HepG2 (cell line): ENCODE measurements around the gene RNF40. TPM values are rescaled to one million over a fixed set of nuclear protein-coding genes. Genes with fewer than 3 reads are reported as not detected.

Experiments used
- AHR ChIP-seq: IDR thresholded peaks from 2 replicates; pipeline ENCODE4 v1.6.1; 2018; ENCODE audit warnings: missing genetic modification reagents, missing compliant biosample characterization
- ATAD3A ChIP-seq: sonication (generic); formaldehyde crosslinking; IDR thresholded peaks from 2 replicates; pipeline ENCODE4 v1.4.0; 2020; ENCODE audit warnings: missing genetic modification reagents
- GMEB2 ChIP-seq: IDR thresholded peaks from 2 replicates; pipeline ENCODE4 v1.6.1; 2016; ENCODE audit warnings: missing biosample characterization, missing genetic modification reagents, low read depth
- HIVEP1 ChIP-seq: sonication (generic); formaldehyde crosslinking; IDR thresholded peaks from 2 replicates; pipeline ENCODE4 v1.4.0; 2020; ENCODE audit warnings: mild to moderate bottlenecking, missing genetic modification reagents
- HOXA5 ChIP-seq: sonication (generic); formaldehyde crosslinking; IDR thresholded peaks from 2 replicates; pipeline ENCODE4 v1.4.0; 2020; ENCODE audit warnings: missing genetic modification reagents
- KDM5B ChIP-seq: sonication (generic); formaldehyde crosslinking; IDR thresholded peaks from 2 replicates; pipeline ENCODE4 v1.4.0; 2020; ENCODE audit warnings: missing genetic modification reagents, mild to moderate bottlenecking, borderline replicate concordance
- MBNL3 ChIP-seq: fragments of 250-450 bp; sonication (Bioruptor Pico); conservative IDR thresholded peaks from 2 replicates; pipeline ENCODE4 v1.8.0; 2022; ENCODE audit warnings: mild to moderate bottlenecking, inconsistent platforms
- REXO4 ChIP-seq: sonication (generic); formaldehyde crosslinking; IDR thresholded peaks from 2 replicates; pipeline ENCODE4 v1.8.0; 2022; ENCODE audit warnings: missing genetic modification reagents, mild to moderate bottlenecking, borderline replicate concordance
- ZNF124 ChIP-seq: sonication (generic); formaldehyde crosslinking; IDR thresholded peaks from 2 replicates; pipeline ENCODE4 v1.4.0; 2020; ENCODE audit warnings: missing genetic modification reagents
- ZNF224 ChIP-seq: sonication (generic); formaldehyde crosslinking; IDR thresholded peaks from 2 replicates; pipeline ENCODE4 v1.5.0; 2020; ENCODE audit warnings: mild to moderate bottlenecking, missing genetic modification reagents
- ZNF576 ChIP-seq: sonication (generic); formaldehyde crosslinking; IDR thresholded peaks from 2 replicates; pipeline ENCODE4 v1.4.0; 2020; ENCODE audit warnings: mild to moderate bottlenecking, missing genetic modification reagents
- ZNF746 ChIP-seq: sonication (generic); formaldehyde crosslinking; IDR thresholded peaks from 2 replicates; pipeline ENCODE4 v1.8.0; 2022; ENCODE audit warnings: mild to moderate bottlenecking, missing genetic modification reagents
- ZNF780A ChIP-seq: sonication (generic); formaldehyde crosslinking; IDR thresholded peaks from 2 replicates; pipeline ENCODE4 v1.8.0; 2022; ENCODE audit warnings: mild to moderate bottlenecking, missing genetic modification reagents, moderate library complexity
- ZSCAN31 ChIP-seq: sonication (generic); formaldehyde crosslinking; IDR thresholded peaks from 2 replicates; pipeline ENCODE4 v1.5.0; 2020; ENCODE audit warnings: low read depth, mild to moderate bottlenecking, missing genetic modification reagents
- polyA plus RNA-seq, 8 experiments: library from polyadenylated mRNA; depleted of rRNA in 3 of 8; stranded (reverse) in 7 of 8; unstranded in 1 of 8; fragments of >200 nt; fragmentation: Illumina TruSeq in 4 of 8; extraction: Trizol in 4 of 8; gene quantifications; 2 replicates each; pipeline versions ENCODE4 v1.2.1 to v1.2.3, GENCODE V29; 2011 to 2016; ENCODE audit warnings: low read depth in 4 of 8, missing spikeins in 1 of 8, mixed read lengths in 1 of 8; ENCODE audit not compliant: insufficient read depth in 1 of 8
- total RNA-seq, 5 experiments: library from RNA; depleted of rRNA; stranded (reverse); fragments of >200 nt; fragmentation: Illumina TruSeq; extraction: Trizol; gene quantifications; 2 replicates each; pipeline ENCODE4 v1.2.3, GENCODE V29; 2016; ENCODE audit warnings: low read depth in 1 of 5
- TF ChIP-seq, protein P1 (sequence below): sonication (generic); formaldehyde crosslinking; IDR thresholded peaks from 2 replicates; pipeline ENCODE4 v1.5.0; 2020; ENCODE audit warnings: mild to moderate bottlenecking, missing genetic modification reagents, borderline replicate concordance
- TF ChIP-seq, protein P2 (sequence below): sonication (generic); formaldehyde crosslinking; IDR thresholded peaks from 2 replicates; pipeline ENCODE4 v1.5.0; 2020; ENCODE audit warnings: mild to moderate bottlenecking, missing genetic modification reagents
- TF ChIP-seq, protein P3 (sequence below): sonication (generic); formaldehyde crosslinking; IDR thresholded peaks from 2 replicates; pipeline ENCODE4 v1.4.0; 2020; ENCODE audit warnings: missing genetic modification reagents

RNF40 gene
- total and polyA plus RNA-seq, 2 of the 13 experiments (the other 11 are each of a cell fraction or from before 2014, with no cell fraction given): 84.0 to 85.6 TPM

- TF ChIP-seq, protein P1, sequence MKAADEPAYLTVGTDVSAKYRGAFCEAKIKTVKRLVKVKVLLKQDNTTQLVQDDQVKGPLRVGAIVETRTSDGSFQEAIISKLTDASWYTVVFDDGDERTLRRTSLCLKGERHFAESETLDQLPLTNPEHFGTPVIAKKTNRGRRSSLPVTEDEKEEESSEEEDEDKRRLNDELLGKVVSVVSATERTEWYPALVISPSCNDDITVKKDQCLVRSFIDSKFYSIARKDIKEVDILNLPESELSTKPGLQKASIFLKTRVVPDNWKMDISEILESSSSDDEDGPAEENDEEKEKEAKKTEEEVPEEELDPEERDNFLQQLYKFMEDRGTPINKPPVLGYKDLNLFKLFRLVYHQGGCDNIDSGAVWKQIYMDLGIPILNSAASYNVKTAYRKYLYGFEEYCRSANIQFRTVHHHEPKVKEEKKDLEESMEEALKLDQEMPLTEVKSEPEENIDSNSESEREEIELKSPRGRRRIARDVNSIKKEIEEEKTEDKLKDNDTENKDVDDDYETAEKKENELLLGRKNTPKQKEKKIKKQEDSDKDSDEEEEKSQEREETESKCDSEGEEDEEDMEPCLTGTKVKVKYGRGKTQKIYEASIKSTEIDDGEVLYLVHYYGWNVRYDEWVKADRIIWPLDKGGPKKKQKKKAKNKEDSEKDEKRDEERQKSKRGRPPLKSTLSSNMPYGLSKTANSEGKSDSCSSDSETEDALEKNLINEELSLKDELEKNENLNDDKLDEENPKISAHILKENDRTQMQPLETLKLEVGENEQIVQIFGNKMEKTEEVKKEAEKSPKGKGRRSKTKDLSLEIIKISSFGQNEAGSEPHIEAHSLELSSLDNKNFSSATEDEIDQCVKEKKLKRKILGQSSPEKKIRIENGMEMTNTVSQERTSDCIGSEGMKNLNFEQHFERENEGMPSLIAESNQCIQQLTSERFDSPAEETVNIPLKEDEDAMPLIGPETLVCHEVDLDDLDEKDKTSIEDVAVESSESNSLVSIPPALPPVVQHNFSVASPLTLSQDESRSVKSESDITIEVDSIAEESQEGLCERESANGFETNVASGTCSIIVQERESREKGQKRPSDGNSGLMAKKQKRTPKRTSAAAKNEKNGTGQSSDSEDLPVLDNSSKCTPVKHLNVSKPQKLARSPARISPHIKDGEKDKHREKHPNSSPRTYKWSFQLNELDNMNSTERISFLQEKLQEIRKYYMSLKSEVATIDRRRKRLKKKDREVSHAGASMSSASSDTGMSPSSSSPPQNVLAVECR: peak; percentile 96
- peak; percentile 87 for TF ChIP-seq HOXA5
- TF ChIP-seq ZNF576 (CRISPR knock-in tag): peak; percentile 69; the same call in 1 of the 2 replicates
- TF ChIP-seq HIVEP1: peak; percentile 75
- peak; percentile 98 for TF ChIP-seq KDM5B (CRISPR knock-in tag)
- TF ChIP-seq ATAD3A (CRISPR knock-in tag): no peak
- peak; percentile 83; the same call in 1 of the 2 replicates for TF ChIP-seq ZNF746 (CRISPR knock-in tag)
- TF ChIP-seq, protein P2, sequence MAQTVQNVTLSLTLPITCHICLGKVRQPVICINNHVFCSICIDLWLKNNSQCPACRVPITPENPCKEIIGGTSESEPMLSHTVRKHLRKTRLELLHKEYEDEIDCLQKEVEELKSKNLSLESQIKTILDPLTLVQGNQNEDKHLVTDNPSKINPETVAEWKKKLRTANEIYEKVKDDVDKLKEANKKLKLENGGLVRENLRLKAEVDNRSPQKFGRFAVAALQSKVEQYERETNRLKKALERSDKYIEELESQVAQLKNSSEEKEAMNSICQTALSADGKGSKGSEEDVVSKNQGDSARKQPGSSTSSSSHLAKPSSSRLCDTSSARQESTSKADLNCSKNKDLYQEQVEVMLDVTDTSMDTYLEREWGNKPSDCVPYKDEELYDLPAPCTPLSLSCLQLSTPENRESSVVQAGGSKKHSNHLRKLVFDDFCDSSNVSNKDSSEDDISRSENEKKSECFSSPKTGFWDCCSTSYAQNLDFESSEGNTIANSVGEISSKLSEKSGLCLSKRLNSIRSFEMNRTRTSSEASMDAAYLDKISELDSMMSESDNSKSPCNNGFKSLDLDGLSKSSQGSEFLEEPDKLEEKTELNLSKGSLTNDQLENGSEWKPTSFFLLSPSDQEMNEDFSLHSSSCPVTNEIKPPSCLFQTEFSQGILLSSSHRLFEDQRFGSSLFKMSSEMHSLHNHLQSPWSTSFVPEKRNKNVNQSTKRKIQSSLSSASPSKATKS (CRISPR knock-in tag): no peak; the same call in 1 of the 2 replicates
- TF ChIP-seq, protein P3, sequence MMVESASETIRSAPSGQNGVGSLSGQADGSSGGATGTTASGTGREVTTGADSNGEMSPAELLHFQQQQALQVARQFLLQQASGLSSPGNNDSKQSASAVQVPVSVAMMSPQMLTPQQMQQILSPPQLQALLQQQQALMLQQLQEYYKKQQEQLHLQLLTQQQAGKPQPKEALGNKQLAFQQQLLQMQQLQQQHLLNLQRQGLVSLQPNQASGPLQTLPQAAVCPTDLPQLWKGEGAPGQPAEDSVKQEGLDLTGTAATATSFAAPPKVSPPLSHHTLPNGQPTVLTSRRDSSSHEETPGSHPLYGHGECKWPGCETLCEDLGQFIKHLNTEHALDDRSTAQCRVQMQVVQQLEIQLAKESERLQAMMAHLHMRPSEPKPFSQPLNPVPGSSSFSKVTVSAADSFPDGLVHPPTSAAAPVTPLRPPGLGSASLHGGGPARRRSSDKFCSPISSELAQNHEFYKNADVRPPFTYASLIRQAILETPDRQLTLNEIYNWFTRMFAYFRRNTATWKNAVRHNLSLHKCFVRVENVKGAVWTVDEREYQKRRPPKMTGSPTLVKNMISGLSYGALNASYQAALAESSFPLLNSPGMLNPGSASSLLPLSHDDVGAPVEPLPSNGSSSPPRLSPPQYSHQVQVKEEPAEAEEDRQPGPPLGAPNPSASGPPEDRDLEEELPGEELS (CRISPR knock-in tag): peak; percentile 52; the same call in 1 of the 2 replicates
- peak; percentile 98 for TF ChIP-seq ZSCAN31 (CRISPR knock-in tag)
- no peak for TF ChIP-seq GMEB2 (CRISPR knock-in tag)
- TF ChIP-seq MBNL3: no peak
- peak; percentile 89 for TF ChIP-seq AHR (CRISPR knock-in tag)
- TF ChIP-seq ZNF224 (CRISPR knock-in tag): no peak; the same call in 1 of the 2 replicates
- peak; percentile 60; the same call in 1 of the 2 replicates for TF ChIP-seq ZNF780A (CRISPR knock-in tag)
- peak; percentile 98 for TF ChIP-seq ZNF124 (CRISPR knock-in tag)
- 0 out of 2 replicates have a peak, but pooled peaks have one; percentile 43 for TF ChIP-seq REXO4 (CRISPR knock-in tag)
Observed at GRCh38 chr16:30805370-30806169, 43.4 kb downstream of the RNF40 start (continued).
